H9 (cell line): Measurements from ENCODE around the gene PNMT. TPM values are rescaled to one million over a fixed set of nuclear protein-coding genes. Genes with fewer than 3 reads are reported as not detected.

Source experiments
- DNase-seq: peaks from one replicate; pipeline ENCODE4 v3.0.0-alpha.2; 2017
- H2AFZ ChIP-seq: one replicate; pipeline ENCODE4 v1.6.1; 2013; ENCODE audit warnings: mild to moderate bottlenecking, low read length, control low read depth, moderate library complexity
- H2AK5ac ChIP-seq: 2 replicates; pipeline ENCODE4 v1.6.1; 2013; ENCODE audit warnings: low read length, control low read depth, mixed read lengths; ENCODE audit not compliant: insufficient read length
- H2BK120ac ChIP-seq: one replicate; pipeline ENCODE4 v1.6.1; 2013; ENCODE audit warnings: low read depth, mild to moderate bottlenecking, low read length, control low read depth, inconsistent platforms; ENCODE audit not compliant: poor library complexity, severe bottlenecking
- H2BK12ac ChIP-seq: 2 replicates; pipeline ENCODE4 v1.6.1; 2013; ENCODE audit warnings: low read length, control low read depth, mixed read lengths, low read depth; ENCODE audit not compliant: insufficient read length
- H2BK15ac ChIP-seq: 2 replicates; pipeline ENCODE4 v1.6.1; 2013; ENCODE audit warnings: low read depth, low read length, control low read depth
- H2BK20ac ChIP-seq: one replicate; pipeline ENCODE4 v1.6.1; 2013; ENCODE audit warnings: low read depth, mild to moderate bottlenecking, low read length, control low read depth, inconsistent platforms; ENCODE audit not compliant: poor library complexity, severe bottlenecking
- H2BK5ac ChIP-seq: 2 replicates; pipeline ENCODE4 v1.6.1; 2013; ENCODE audit warnings: low read length, control low read depth, mixed read lengths; ENCODE audit not compliant: insufficient read length
- H3K14ac ChIP-seq: 2 replicates; pipeline ENCODE4 v1.6.1; 2013; ENCODE audit warnings: low read length, control low read depth; ENCODE audit not compliant: insufficient read depth
- H3K18ac ChIP-seq: 2 replicates; pipeline ENCODE4 v1.6.1; 2013; ENCODE audit warnings: low read depth, mild to moderate bottlenecking, mixed read lengths, low read length, control low read depth; ENCODE audit not compliant: insufficient read length
- H3K23ac ChIP-seq: 2 replicates; pipeline ENCODE4 v1.6.1; 2013; ENCODE audit warnings: low read length, control low read depth, mixed read lengths, low read depth; ENCODE audit not compliant: insufficient read length
- H3K23me2 ChIP-seq: 2 replicates; pipeline ENCODE4 v1.6.1; 2013; ENCODE audit warnings: low read depth, mild to moderate bottlenecking, mixed read lengths, low read length, control low read depth; ENCODE audit not compliant: insufficient read length, poor library complexity, severe bottlenecking
- H3K27ac ChIP-seq: 2 replicates; pipeline ENCODE4 v1.5.1; 2013; ENCODE audit warnings: low read length, control low read depth, mixed read lengths, low read depth; ENCODE audit not compliant: insufficient read length
- H3K27me3 ChIP-seq: 2 replicates; pipeline ENCODE4 v1.6.1; 2013; ENCODE audit warnings: low read length, control low read depth, inconsistent platforms; ENCODE audit not compliant: insufficient read depth
- H3K4ac ChIP-seq: 2 replicates; pipeline ENCODE4 v1.6.1; 2013; ENCODE audit warnings: low read depth, mild to moderate bottlenecking, control low read depth, inconsistent platforms, low read length, moderate library complexity
- H3K4me1 ChIP-seq: 2 replicates; pipeline ENCODE4 v1.6.1; 2013; ENCODE audit warnings: low read length, control low read depth, inconsistent platforms; ENCODE audit not compliant: insufficient read depth
- H3K4me2 ChIP-seq: 2 replicates; pipeline ENCODE4 v1.6.1; 2013; ENCODE audit warnings: low read length, control low read depth, mixed read lengths; ENCODE audit not compliant: insufficient read length, insufficient read depth
- H3K56ac ChIP-seq: 2 replicates; pipeline ENCODE4 v1.6.1; 2013; ENCODE audit warnings: low read depth, mild to moderate bottlenecking, mixed read lengths, low read length, control low read depth; ENCODE audit not compliant: insufficient read length
- H3K79me1 ChIP-seq: 2 replicates; pipeline ENCODE4 v1.6.1; 2013; ENCODE audit warnings: low read depth, mild to moderate bottlenecking, moderate library complexity, low read length, control low read depth, inconsistent platforms; ENCODE audit not compliant: insufficient read depth, poor library complexity, severe bottlenecking
- H3K79me2 ChIP-seq: 2 replicates; pipeline ENCODE4 v1.6.1; 2013; ENCODE audit warnings: low read length, control low read depth, inconsistent platforms; ENCODE audit not compliant: insufficient read depth
- H3K9ac ChIP-seq: 2 replicates; pipeline ENCODE4 v1.6.1; 2013; ENCODE audit warnings: low read length, control low read depth, mixed read lengths; ENCODE audit not compliant: insufficient read length; ENCODE audit errors: extremely low read depth
- H3K9me3 ChIP-seq: one replicate; pipeline ENCODE4 v1.6.1; 2013; ENCODE audit warnings: low read depth, low read length, inconsistent platforms; ENCODE audit not compliant: control insufficient read depth
- H3T11ph ChIP-seq: one replicate; pipeline ENCODE4 v1.6.1; 2013; ENCODE audit warnings: mild to moderate bottlenecking, low read length, control low read depth, inconsistent platforms
- H4K20me1 ChIP-seq: one replicate; pipeline ENCODE4 v1.6.1; 2013; ENCODE audit not compliant: control insufficient read depth, insufficient read length, insufficient read depth
- H4K5ac ChIP-seq: 2 replicates; pipeline ENCODE4 v1.6.1; 2013; ENCODE audit warnings: low read depth, mild to moderate bottlenecking, mixed read lengths, low read length, control low read depth; ENCODE audit not compliant: insufficient read length
- H4K8ac ChIP-seq: replicated peaks from 2 replicates; pipeline ENCODE4 v1.6.1; 2013; ENCODE audit warnings: low read length, control low read depth, mixed read lengths, low read depth; ENCODE audit not compliant: insufficient read length
- H4K91ac ChIP-seq: 2 replicates; pipeline ENCODE4 v1.6.1; 2013; ENCODE audit warnings: low read depth, mild to moderate bottlenecking, moderate library complexity, mixed read lengths, low read length, control low read depth; ENCODE audit not compliant: insufficient read length
- H3K27ac Mint-ChIP-seq, 3 experiments: 2 replicates in 2 of 3; 3 replicates in 1 of 3; pipeline ENCODE4 v1.8.0; 2020 to 2021; ENCODE audit warnings: mixed read lengths in 3 of 3, mild to moderate bottlenecking in 1 of 3, moderate library complexity in 1 of 3
- H3K27me3 Mint-ChIP-seq: 2 replicates; pipeline ENCODE4 v1.8.0; 2021; ENCODE audit warnings: low read depth, mild to moderate bottlenecking, moderate library complexity, mixed read lengths
- H3K36me3 Mint-ChIP-seq, 3 experiments: 2 replicates in 2 of 3; 3 replicates in 1 of 3; pipeline ENCODE4 v1.8.0; 2020 to 2021; ENCODE audit warnings: low read depth in 3 of 3, mixed read lengths in 3 of 3; ENCODE audit not compliant: insufficient read depth in 1 of 3
- H3K4me1 Mint-ChIP-seq, 2 experiments: 2 replicates each; pipeline ENCODE4 v1.8.0; 2020; ENCODE audit warnings: mixed read lengths in 2 of 2
- H3K4me3 Mint-ChIP-seq, 2 experiments: 2 replicates in 1 of 2; 3 replicates in 1 of 2; pipeline ENCODE4 v1.8.0; 2020 to 2021; ENCODE audit warnings: mild to moderate bottlenecking in 2 of 2, mixed read lengths in 2 of 2, moderate library complexity in 1 of 2
- H3K9me3 Mint-ChIP-seq, 2 experiments: 2 replicates in 1 of 2; 3 replicates in 1 of 2; pipeline ENCODE4 v1.8.0; 2020; ENCODE audit warnings: mild to moderate bottlenecking in 2 of 2, mixed read lengths in 2 of 2, moderate library complexity in 1 of 2
- CTCF ChIP-seq: fragments of 200-600 bp; sonication (generic); conservative IDR thresholded peaks from 3 replicates; pipeline ENCODE4 v1.8.0; 2021; ENCODE audit warnings: antibody characterized with exemption, mild to moderate bottlenecking
- WGBS: extraction: QIAGEN DNeasy Blood & Tissue Kit; methylation state at CpG from one replicate; pipeline ENCODE4 v1.1.7; 2013; ENCODE audit warnings: missing lambda C conversion rate, low lambda C conversion rate, mixed read lengths; ENCODE audit not compliant: insufficient read length; ENCODE audit errors: extremely low coverage; 5-methylcytosine and 5-hydroxymethylcytosine counted together
- total RNA-seq: library from RNA; stranded (reverse); gene quantifications from 2 replicates; pipeline ENCODE4 v1.2.1, GENCODE V29; 2021

Gene PNMT
- total RNA-seq, 1 experiment from 2014 or later, result 2.1 TPM

GRCh38 chr17:39669897-39670735 lies 1.9 kb downstream of the PNMT start:
- no peak overlapping the region for H3K56ac ChIP-seq
- no peak overlapping the region for H2AK5ac ChIP-seq
- WGBS, result no CpG with 5 or more reads among the region's 23 CpGs
- H3K79me1 ChIP-seq, result no peaks in the 10 kb centered on the region
- H3K4me1 ChIP-seq, result peaks cover 3% of the 10 kb centered on the region; the same call in 1 of the 2 replicates
- peaks cover 6% of the 10 kb centered on the region for H3K23me2 ChIP-seq
- no peak overlapping the region for H2BK5ac ChIP-seq
- H2BK15ac ChIP-seq, result no peak overlapping the region
- H4K5ac ChIP-seq, result no peak overlapping the region
- Mint-ChIP-seq H3K9me3 (no peaks in the 10 kb centered on the region; a peak in 1 of 5 replicates), H3K4me3 (no peak overlapping the region; a peak in 1 of 5 replicates), H3K27me3 (peaks cover 62% of the 10 kb centered on the region), H3K4me1 (peaks cover 29 to 30% of the 10 kb centered on the region in 2 experiments), H3K36me3 (no peaks in the 10 kb centered on the region; a peak in 1 of 7 replicates), H3K27ac (no peak overlapping the region; a peak in 1 of 7 replicates)
- no peak overlapping the region for H2BK20ac ChIP-seq
- H3K4me2 ChIP-seq, result no peak overlapping the region
- H3K18ac ChIP-seq, result no peak overlapping the region
- H2AFZ ChIP-seq, result no peak overlapping the region
- no peak for DNase-seq
- no peak overlapping the region for H4K91ac ChIP-seq
- H4K8ac ChIP-seq, result no peak overlapping the region
- peaks cover 3% of the 10 kb centered on the region; the same call in 1 of the 2 replicates for H3K27me3 ChIP-seq
- H3T11ph ChIP-seq, result no peak overlapping the region
- no peaks in the 10 kb centered on the region for H3K9me3 ChIP-seq
- no peak overlapping the region for H3K23ac ChIP-seq
- H3K79me2 ChIP-seq, result no peaks in the 10 kb centered on the region
- H3K27ac ChIP-seq, result no peak overlapping the region
- no peak for TF ChIP-seq CTCF
- H3K14ac ChIP-seq, result no peak overlapping the region
- H2BK12ac ChIP-seq, result no peak overlapping the region
- no peaks in the 10 kb centered on the region for H4K20me1 ChIP-seq
- H3K9ac ChIP-seq, result no peak overlapping the region
- H3K4ac ChIP-seq, result no peak overlapping the region
- H2BK120ac ChIP-seq, result no peak overlapping the region
